ENCODE measurements around the gene FEV.

DNA sequence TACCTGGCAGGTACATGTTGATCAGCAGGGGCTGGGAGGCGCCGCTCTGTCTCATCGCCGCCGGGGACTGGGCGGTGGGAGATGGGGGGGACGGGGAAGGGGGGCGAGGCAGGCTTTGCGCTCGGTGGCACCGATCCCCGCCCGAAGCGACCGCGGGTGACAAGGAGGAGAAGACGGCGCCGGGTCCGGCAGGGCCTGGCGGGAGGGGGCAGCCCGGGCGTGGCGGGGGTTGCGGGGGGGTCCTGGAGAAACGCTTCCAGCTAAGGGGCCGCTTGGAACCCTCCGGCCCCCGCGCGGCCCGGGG is at the start of gene FEV:
- TF ChIP-seq POLR2A (IDR thresholded peaks at IDR 0.05; ENCODE audit: low read depth, low read length) (no peak), JUN (IDR thresholded peaks at IDR 0.05; ENCODE audit: borderline replicate concordance, insufficient read depth, insufficient read length, low read depth) (no peak), POLR2AphosphoS5 (IDR thresholded peaks at IDR 0.05; ENCODE audit: insufficient read depth, low read depth, low read length) (no peak), MYC (IDR thresholded peaks at IDR 0.05; ENCODE audit: low read depth, low read length) (no peak)
- TF ChIP-seq, protein P1, sequence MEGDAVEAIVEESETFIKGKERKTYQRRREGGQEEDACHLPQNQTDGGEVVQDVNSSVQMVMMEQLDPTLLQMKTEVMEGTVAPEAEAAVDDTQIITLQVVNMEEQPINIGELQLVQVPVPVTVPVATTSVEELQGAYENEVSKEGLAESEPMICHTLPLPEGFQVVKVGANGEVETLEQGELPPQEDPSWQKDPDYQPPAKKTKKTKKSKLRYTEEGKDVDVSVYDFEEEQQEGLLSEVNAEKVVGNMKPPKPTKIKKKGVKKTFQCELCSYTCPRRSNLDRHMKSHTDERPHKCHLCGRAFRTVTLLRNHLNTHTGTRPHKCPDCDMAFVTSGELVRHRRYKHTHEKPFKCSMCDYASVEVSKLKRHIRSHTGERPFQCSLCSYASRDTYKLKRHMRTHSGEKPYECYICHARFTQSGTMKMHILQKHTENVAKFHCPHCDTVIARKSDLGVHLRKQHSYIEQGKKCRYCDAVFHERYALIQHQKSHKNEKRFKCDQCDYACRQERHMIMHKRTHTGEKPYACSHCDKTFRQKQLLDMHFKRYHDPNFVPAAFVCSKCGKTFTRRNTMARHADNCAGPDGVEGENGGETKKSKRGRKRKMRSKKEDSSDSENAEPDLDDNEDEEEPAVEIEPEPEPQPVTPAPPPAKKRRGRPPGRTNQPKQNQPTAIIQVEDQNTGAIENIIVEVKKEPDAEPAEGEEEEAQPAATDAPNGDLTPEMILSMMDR (IDR thresholded peaks at IDR 0.05; ENCODE audit: extremely low read depth in 1 of 2, insufficient read depth in 1 of 2, low read depth in 1 of 2, low read length in 2 of 2), result no peak
- TF ChIP-seq, protein P2, sequence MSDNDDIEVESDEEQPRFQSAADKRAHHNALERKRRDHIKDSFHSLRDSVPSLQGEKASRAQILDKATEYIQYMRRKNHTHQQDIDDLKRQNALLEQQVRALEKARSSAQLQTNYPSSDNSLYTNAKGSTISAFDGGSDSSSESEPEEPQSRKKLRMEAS (IDR thresholded peaks at IDR 0.05; ENCODE audit: insufficient read depth, insufficient read length), result no peak
